ENCODE data around the gene RPL13A.

The RPL13A gene

DNA sequence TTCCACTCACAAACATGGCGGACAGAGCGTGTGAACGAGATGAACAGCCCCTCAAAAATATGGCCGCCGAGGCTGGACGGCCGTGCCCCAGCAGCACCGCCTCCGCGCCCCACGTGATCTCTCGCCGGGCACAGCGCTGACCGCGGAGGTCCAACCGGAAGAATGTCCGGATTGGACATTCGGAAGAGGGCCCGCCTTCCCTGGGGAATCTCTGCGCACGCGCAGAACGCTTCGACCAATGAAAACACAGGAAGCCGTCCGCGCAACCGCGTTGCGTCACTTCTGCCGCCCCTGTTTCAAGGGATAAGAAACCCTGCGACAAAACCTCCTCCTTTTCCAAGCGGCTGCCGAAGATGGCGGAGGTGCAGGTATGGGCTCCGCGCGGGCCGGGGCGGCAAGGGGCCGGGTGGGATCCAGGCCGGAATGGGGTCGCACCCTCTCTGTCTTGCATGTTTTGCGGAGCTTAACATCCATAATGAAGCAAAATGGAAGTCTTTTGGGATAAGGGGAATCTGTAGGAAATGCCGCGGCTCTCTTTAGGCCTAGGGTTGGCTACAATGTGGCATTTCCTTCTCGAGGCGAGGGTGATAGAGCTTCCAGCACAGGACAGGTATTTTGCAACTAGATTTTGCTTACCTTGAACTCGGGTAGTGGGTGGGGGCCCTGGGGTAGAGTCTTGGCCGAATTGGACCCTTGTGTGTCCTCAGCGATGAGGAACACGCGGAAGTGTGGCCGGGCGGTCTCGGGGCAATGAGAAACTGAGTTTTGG is at the start of gene RPL13A:
TSS of gene RPL13A (plus strand) at position 332 of the 769 bp plus-strand sequence. CDS start at position 354, 22 bp downstream.
- peak; percentile 97 for DNase-seq (ENCODE audit: low read depth, low spot score)
- H3K36me3 ChIP-seq (ENCODE audit: insufficient read depth, low read length), result peaks cover 50% of the 10 kb centered on the region
- no peaks in the 10 kb centered on the region for H3K9me3 ChIP-seq (ENCODE audit: low read depth, low read length)
- TF ChIP-seq FOXP2 (optimal IDR thresholded peaks at IDR 0.05; ENCODE audit: control extremely low read depth, extremely low read length, insufficient read depth), result peak; percentile 83
- TF ChIP-seq EZH2 (IDR thresholded peaks at IDR 0.05), result no peak
- peak; percentile 99 for TF ChIP-seq POLR2AphosphoS5 (IDR thresholded peaks at IDR 0.05; ENCODE audit: borderline replicate concordance, low read depth, low read length)
- peak within 1 kb of the TSS; percentile 98 for H3K4me3 ChIP-seq
- peak within 1 kb of the TSS; percentile 97 for H3K27ac ChIP-seq
- peak within 1 kb of the TSS; percentile 100 for H3K9ac ChIP-seq (ENCODE audit: insufficient read length)

DNA sequence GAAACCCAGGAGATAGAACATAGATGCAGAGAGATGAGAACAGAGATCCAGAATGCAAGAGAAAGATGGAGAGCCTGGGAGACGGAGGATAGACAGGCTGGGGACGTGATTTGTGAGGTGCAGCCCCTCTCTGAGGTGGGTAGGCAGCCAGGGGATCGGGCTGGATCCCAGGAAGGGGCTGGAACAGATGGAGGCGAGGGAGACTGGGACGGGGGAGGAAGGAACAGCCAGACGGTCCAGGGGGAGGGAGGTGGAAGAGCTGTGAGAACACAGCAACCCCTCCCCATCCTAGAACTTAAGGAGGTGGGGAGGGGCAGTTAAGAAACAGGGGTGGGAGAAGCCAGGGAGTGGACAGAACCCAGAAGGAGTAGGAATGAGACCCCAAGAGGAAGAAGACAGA is 49.1 kb upstream of the RPL13A start:
- Histone ChIP-seq H3K36me3 (ENCODE audit: insufficient read depth, low read length) (no peaks in the 10 kb centered on the region), H3K4me3 (no peak overlapping the region), H3K27ac (no peak overlapping the region), H3K9me3 (ENCODE audit: low read depth, low read length) (no peaks in the 10 kb centered on the region), H3K9ac (ENCODE audit: insufficient read length) (no peak overlapping the region)
- TF ChIP-seq EZH2 (IDR thresholded peaks at IDR 0.05) (no peak), POLR2AphosphoS5 (IDR thresholded peaks at IDR 0.05; ENCODE audit: borderline replicate concordance, low read depth, low read length) (no peak), FOXP2 (optimal IDR thresholded peaks at IDR 0.05; ENCODE audit: control extremely low read depth, extremely low read length, insufficient read depth) (no peak)
- no peak for DNase-seq (ENCODE audit: low read depth, low spot score)

GRCh38 chr19:49439836-49440235 is 47.6 kb upstream of the RPL13A start:
- H3K4me3 ChIP-seq, result peak overlapping the region; percentile 79
- no peak overlapping the region for H3K27ac ChIP-seq
- no peak for DNase-seq (ENCODE audit: low read depth, low spot score)
- no peaks in the 10 kb centered on the region for H3K36me3 ChIP-seq (ENCODE audit: insufficient read depth, low read length)
- no peak overlapping the region for H3K9ac ChIP-seq (ENCODE audit: insufficient read length)
- TF ChIP-seq POLR2AphosphoS5 (IDR thresholded peaks at IDR 0.05; ENCODE audit: borderline replicate concordance, low read depth, low read length), result no peak
- no peak for TF ChIP-seq EZH2 (IDR thresholded peaks at IDR 0.05)
- no peak for TF ChIP-seq FOXP2 (optimal IDR thresholded peaks at IDR 0.05; ENCODE audit: control extremely low read depth, extremely low read length, insufficient read depth)
- H3K9me3 ChIP-seq (ENCODE audit: low read depth, low read length), result no peaks in the 10 kb centered on the region

- H3K27ac ChIP-seq, result no peak overlapping the region
- peak overlapping the region; percentile 79 for H3K4me3 ChIP-seq
- H3K36me3 ChIP-seq (ENCODE audit: insufficient read depth, low read length), result no peaks in the 10 kb centered on the region
- no peaks in the 10 kb centered on the region for H3K9me3 ChIP-seq (ENCODE audit: low read depth, low read length)
- peak overlapping the region; percentile 54 for H3K9ac ChIP-seq (ENCODE audit: insufficient read length)
- TF ChIP-seq POLR2AphosphoS5 (IDR thresholded peaks at IDR 0.05; ENCODE audit: borderline replicate concordance, low read depth, low read length) (no peak), EZH2 (IDR thresholded peaks at IDR 0.05) (no peak), FOXP2 (optimal IDR thresholded peaks at IDR 0.05; ENCODE audit: control extremely low read depth, extremely low read length, insufficient read depth) (no peak)
- DNase-seq (ENCODE audit: low read depth, low spot score), result no peak
These were observed 46.8 kb upstream of the RPL13A start for GRCh38 chr19:49440439-49441209.

DNA sequence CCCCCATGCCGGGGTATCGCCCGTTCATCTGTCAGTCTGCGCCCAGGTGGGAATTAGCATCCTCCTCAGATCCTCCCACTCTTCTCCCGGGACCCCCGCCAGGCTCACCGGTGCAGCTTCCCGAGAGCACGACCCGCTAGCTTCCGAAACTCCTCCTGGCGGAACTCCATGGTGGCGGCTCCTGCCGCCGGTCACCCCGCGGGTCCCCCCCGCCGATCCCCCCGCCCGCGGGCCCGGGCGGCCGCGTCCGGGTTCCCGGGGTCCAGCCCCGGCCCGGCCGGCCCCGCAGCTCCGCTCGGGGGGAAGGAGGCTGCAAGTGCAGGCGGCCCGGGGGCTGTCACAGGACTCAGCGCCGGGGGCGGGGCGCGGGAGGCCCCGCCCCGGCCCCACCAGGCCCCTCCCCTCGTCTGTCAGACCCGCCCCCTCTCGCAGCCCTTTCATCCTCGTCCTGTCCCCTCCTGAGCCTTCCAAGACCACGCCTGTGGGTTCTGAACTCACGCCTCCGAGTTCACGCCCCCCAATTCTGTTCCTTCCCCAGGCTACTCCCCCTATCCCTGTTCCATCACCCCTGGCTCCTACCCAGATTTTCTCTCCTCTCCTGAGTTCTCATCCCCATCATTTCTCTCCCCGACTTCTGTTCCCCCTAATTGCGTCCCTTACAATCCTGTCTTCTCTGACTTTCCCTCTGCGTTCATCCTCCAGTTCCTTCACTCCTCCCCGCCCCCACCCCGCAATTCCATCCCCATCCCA is 46.0 kb upstream of the RPL13A start, which contains the start of gene SLC17A7:
TSS of gene SLC17A7 (minus strand) at position 318 of the 750 bp plus-strand sequence. CDS start at position 170, 148 bp downstream.
- TF ChIP-seq FOXP2 (optimal IDR thresholded peaks at IDR 0.05; ENCODE audit: control extremely low read depth, extremely low read length, insufficient read depth) (no peak), EZH2 (IDR thresholded peaks at IDR 0.05) (no peak), POLR2AphosphoS5 (IDR thresholded peaks at IDR 0.05; ENCODE audit: borderline replicate concordance, low read depth, low read length) (no peak)
- no peak for DNase-seq (ENCODE audit: low read depth, low spot score)
- Histone ChIP-seq H3K9ac (ENCODE audit: insufficient read length) (peak within 1 kb of the TSS; percentile 63), H3K36me3 (ENCODE audit: insufficient read depth, low read length) (no peaks in the 10 kb centered on the region), H3K4me3 (peak within 1 kb of the TSS; percentile 99), H3K9me3 (ENCODE audit: low read depth, low read length) (no peaks in the 10 kb centered on the region), H3K27ac (peak within 1 kb of the TSS; percentile 83; the same call in 1 of the 2 replicates)

DNA sequence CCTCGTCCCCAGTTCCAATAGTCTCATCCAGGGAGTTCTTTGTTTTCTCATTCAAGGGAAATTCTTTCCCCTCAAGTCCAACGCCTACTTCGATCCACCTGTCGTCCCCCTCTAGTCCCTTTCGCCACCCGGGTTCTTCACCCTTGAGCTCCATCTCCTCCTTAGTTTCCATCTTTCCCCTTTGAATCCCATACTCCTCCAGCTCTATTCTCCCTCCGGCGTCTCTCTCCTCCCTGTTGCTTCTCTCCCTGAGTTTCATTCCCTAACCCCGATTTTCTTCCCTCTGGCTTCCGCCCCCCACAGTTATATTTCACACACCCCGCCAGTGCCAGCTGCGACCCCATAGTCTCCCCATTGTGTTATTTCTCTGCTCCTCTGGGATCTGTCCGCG is 45.5 kb upstream of the RPL13A start:
- TF ChIP-seq FOXP2 (optimal IDR thresholded peaks at IDR 0.05; ENCODE audit: control extremely low read depth, extremely low read length, insufficient read depth), result no peak
- TF ChIP-seq EZH2 (IDR thresholded peaks at IDR 0.05), result no peak
- no peak for TF ChIP-seq POLR2AphosphoS5 (IDR thresholded peaks at IDR 0.05; ENCODE audit: borderline replicate concordance, low read depth, low read length)
- Histone ChIP-seq H3K36me3 (ENCODE audit: insufficient read depth, low read length) (peaks cover 5% of the 10 kb centered on the region), H3K9ac (ENCODE audit: insufficient read length) (peak overlapping the region; percentile 63), H3K9me3 (ENCODE audit: low read depth, low read length) (no peaks in the 10 kb centered on the region), H3K4me3 (peak overlapping the region; percentile 99), H3K27ac (peak overlapping the region; percentile 83; the same call in 1 of the 2 replicates)
- no peak for DNase-seq (ENCODE audit: low read depth, low spot score)

- Histone ChIP-seq H3K36me3 (ENCODE audit: insufficient read depth, low read length) (peaks cover 9% of the 10 kb centered on the region), H3K9me3 (ENCODE audit: low read depth, low read length) (no peaks in the 10 kb centered on the region), H3K27ac (peak overlapping the region; percentile 83; the same call in 1 of the 2 replicates), H3K4me3 (peak overlapping the region; percentile 99), H3K9ac (ENCODE audit: insufficient read length) (peak overlapping the region; percentile 63)
- no peak for TF ChIP-seq POLR2AphosphoS5 (IDR thresholded peaks at IDR 0.05; ENCODE audit: borderline replicate concordance, low read depth, low read length)
- TF ChIP-seq EZH2 (IDR thresholded peaks at IDR 0.05), result no peak
- no peak for TF ChIP-seq FOXP2 (optimal IDR thresholded peaks at IDR 0.05; ENCODE audit: control extremely low read depth, extremely low read length, insufficient read depth)
- no peak for DNase-seq (ENCODE audit: low read depth, low spot score)
These were observed 45.1 kb upstream of the RPL13A start for GRCh38 chr19:49442354-49442753.
